ENCODE data around the gene SIGLECL1. TPM values are rescaled to one million over a fixed set of nuclear protein-coding genes. Genes with fewer than 3 reads are reported as not detected.
"Not testable (repeated sequence)": the region's sequence is repeated elsewhere in the genome, so short reads cannot be mapped to it uniquely, and the experiment has no call there.

Gene SIGLECL1
- total RNA-seq, 1 experiment from 2014 or later, result not detected

- BruUV-seq (replicated peaks), result no TSS peak
- ChIA-PET CTCF (no interaction called here), POLR2A (ENCODE audit: low non-redundant PET) (no interaction called here)
- no peak for DNase-seq (ENCODE audit: low spot score)
- no peaks in the 10 kb centered on the region for H3K27me3 ChIP-seq (replicated peaks; ENCODE audit: insufficient read depth, low read depth, low read length, poor library complexity)
- no peaks in the 10 kb centered on the region for H3K4me1 ChIP-seq (ENCODE audit: insufficient read depth, low read length, poor library complexity, severe bottlenecking)
- intact Hi-C loops (cut with micrococcal nuclease; ENCODE audit: unreplicated experiment), result no loop called here
- no peak overlapping the region for H3K4me3 ChIP-seq (ENCODE audit: low read depth, low read length, poor library complexity, severe bottlenecking)
- no peak for TF ChIP-seq CTCF (conservative IDR thresholded peaks at IDR 0.05; ENCODE audit: low read depth, low read length)
- no peak for TF ChIP-seq EZH2 (IDR thresholded peaks at IDR 0.05; ENCODE audit: borderline replicate concordance, low read depth, low read length, poor library complexity, severe bottlenecking)
- no peaks in the 10 kb centered on the region for H3K36me3 ChIP-seq (ENCODE audit: insufficient read depth, low read length, poor library complexity, severe bottlenecking)
- no peak overlapping the region for H3K27ac ChIP-seq (ENCODE audit: low read depth, low read length, poor library complexity, severe bottlenecking)
- H3K9me3 ChIP-seq (ENCODE audit: low read depth, low read length, poor library complexity, severe bottlenecking), result no peaks in the 10 kb centered on the region
Observed at GRCh38 chr19:51204321-51204720, 46.6 kb upstream of the SIGLECL1 start.

GRCh38 chr19:51207747-51208146 lies 43.1 kb upstream of the SIGLECL1 start:
- POLR2A ChIA-PET (ENCODE audit: low non-redundant PET), result no interaction called here
- no peak for DNase-seq (ENCODE audit: low spot score)

GRCh38 chr19:51210191-51210784 lies 40.6 kb upstream of the SIGLECL1 start:
- Histone ChIP-seq H3K4me3 (ENCODE audit: low read depth, low read length, poor library complexity, severe bottlenecking) (no peak overlapping the region), H3K4me1 (ENCODE audit: insufficient read depth, low read length, poor library complexity, severe bottlenecking) (no peaks in the 10 kb centered on the region), H3K27ac (ENCODE audit: low read depth, low read length, poor library complexity, severe bottlenecking) (no peak overlapping the region), H3K27me3 (replicated peaks; ENCODE audit: insufficient read depth, low read depth, low read length, poor library complexity) (no peaks in the 10 kb centered on the region), H3K36me3 (ENCODE audit: insufficient read depth, low read length, poor library complexity, severe bottlenecking) (no peaks in the 10 kb centered on the region), H3K9me3 (ENCODE audit: low read depth, low read length, poor library complexity, severe bottlenecking) (no peaks in the 10 kb centered on the region)
- BruUV-seq (replicated peaks), result no TSS peak
- ChIA-PET POLR2A (ENCODE audit: low non-redundant PET) (no interaction called here), CTCF (no interaction called here)
- DNase-seq (ENCODE audit: low spot score), result no peak
- TF ChIP-seq CTCF (conservative IDR thresholded peaks at IDR 0.05; ENCODE audit: low read depth, low read length) (no peak), EZH2 (IDR thresholded peaks at IDR 0.05; ENCODE audit: borderline replicate concordance, low read depth, low read length, poor library complexity, severe bottlenecking) (no peak)
- intact Hi-C loops (cut with micrococcal nuclease; ENCODE audit: unreplicated experiment), result no loop called here

More at GRCh38 chr19:51207747-51208146, 43.1 kb upstream of the SIGLECL1 start:
- Histone ChIP-seq H3K9me3 (ENCODE audit: low read depth, low read length, poor library complexity, severe bottlenecking) (no peaks in the 10 kb centered on the region), H3K36me3 (ENCODE audit: insufficient read depth, low read length, poor library complexity, severe bottlenecking) (no peaks in the 10 kb centered on the region), H3K27ac (ENCODE audit: low read depth, low read length, poor library complexity, severe bottlenecking) (no peak overlapping the region), H3K4me1 (ENCODE audit: insufficient read depth, low read length, poor library complexity, severe bottlenecking) (no peaks in the 10 kb centered on the region), H3K27me3 (replicated peaks; ENCODE audit: insufficient read depth, low read depth, low read length, poor library complexity) (no peaks in the 10 kb centered on the region), H3K4me3 (ENCODE audit: low read depth, low read length, poor library complexity, severe bottlenecking) (no peak overlapping the region)
- BruUV-seq (replicated peaks), result no TSS peak
- intact Hi-C loops (cut with micrococcal nuclease; ENCODE audit: unreplicated experiment), result no loop called here
- no peak for TF ChIP-seq EZH2 (IDR thresholded peaks at IDR 0.05; ENCODE audit: borderline replicate concordance, low read depth, low read length, poor library complexity, severe bottlenecking)
- TF ChIP-seq CTCF (conservative IDR thresholded peaks at IDR 0.05; ENCODE audit: low read depth, low read length), result no peak
- CTCF ChIA-PET, result no interaction called here

- not testable (repeated sequence) for BruUV-seq (replicated peaks)
Observed at GRCh38 chr19:51210874-51211361, 40.0 kb upstream of the SIGLECL1 start.

More at GRCh38 chr19:51210874-51211361, 40.0 kb upstream of the SIGLECL1 start:
- H3K27ac ChIP-seq (ENCODE audit: low read depth, low read length, poor library complexity, severe bottlenecking); H3K36me3 ChIP-seq (ENCODE audit: insufficient read depth, low read length, poor library complexity, severe bottlenecking); DNase-seq (ENCODE audit: low spot score); H3K27me3 ChIP-seq (replicated peaks; ENCODE audit: insufficient read depth, low read depth, low read length, poor library complexity); POLR2A ChIA-PET (ENCODE audit: low non-redundant PET); intact Hi-C loops (cut with micrococcal nuclease; ENCODE audit: unreplicated experiment); CTCF ChIA-PET; H3K4me1 ChIP-seq (ENCODE audit: insufficient read depth, low read length, poor library complexity, severe bottlenecking); H3K4me3 ChIP-seq (ENCODE audit: low read depth, low read length, poor library complexity, severe bottlenecking); H3K9me3 ChIP-seq (ENCODE audit: low read depth, low read length, poor library complexity, severe bottlenecking): not testable (repeated sequence)
